Activated CD8-positive, alpha-beta memory T cell treated with anti-CD3 and anti-CD28 coated beads, Interleukin-2, amount 50 U/mL, for 4 hours (primary cell): Measurements from ENCODE around the gene AUNIP.

Experiments
- DNase-seq: peaks from one replicate; pipeline ENCODE4 v3.0.0-alpha.2; 2020

The AUNIP gene

DNA sequence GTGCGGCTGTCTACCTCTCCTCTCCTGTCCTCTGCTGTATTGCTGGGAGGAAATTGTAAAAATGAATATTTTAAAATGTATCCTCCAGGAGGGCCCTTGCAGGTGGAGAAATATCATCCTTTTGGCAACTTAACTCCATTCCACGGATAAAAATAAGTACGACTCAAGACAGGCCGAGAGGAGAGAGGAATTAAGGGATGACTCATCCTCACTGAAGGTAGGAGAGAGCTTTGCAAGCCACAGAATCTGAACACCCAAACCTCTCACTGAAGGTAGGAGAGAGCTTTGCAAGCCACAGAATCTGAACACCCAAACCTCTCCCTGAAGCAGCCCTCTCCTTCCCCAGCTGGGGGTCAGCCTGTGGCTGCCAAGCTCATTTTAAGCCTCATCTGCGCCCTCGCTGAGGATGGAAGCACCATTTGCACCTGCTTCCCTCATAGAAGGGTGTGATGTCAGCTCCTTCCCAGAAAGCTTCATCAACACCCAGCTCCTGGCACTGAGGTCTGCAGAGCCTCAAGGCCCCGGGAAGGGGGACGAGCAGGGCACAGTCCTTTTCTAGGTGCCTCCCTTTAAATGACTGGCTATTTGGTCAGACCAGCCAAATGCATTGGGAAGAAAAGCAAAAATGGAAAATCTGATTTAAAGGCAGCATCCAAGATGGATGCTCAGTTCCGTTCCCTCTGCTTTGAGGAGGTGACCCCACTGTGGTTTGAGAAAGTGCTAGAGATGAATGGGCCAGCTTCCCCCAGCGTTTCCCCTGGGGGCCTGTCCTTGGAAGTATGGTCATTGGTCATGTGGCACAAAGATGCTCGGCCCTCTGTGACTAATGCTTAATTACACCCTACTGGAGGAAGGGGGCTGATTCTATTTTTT is 72.1 kb downstream of the AUNIP start:
- no peak for DNase-seq

DNA sequence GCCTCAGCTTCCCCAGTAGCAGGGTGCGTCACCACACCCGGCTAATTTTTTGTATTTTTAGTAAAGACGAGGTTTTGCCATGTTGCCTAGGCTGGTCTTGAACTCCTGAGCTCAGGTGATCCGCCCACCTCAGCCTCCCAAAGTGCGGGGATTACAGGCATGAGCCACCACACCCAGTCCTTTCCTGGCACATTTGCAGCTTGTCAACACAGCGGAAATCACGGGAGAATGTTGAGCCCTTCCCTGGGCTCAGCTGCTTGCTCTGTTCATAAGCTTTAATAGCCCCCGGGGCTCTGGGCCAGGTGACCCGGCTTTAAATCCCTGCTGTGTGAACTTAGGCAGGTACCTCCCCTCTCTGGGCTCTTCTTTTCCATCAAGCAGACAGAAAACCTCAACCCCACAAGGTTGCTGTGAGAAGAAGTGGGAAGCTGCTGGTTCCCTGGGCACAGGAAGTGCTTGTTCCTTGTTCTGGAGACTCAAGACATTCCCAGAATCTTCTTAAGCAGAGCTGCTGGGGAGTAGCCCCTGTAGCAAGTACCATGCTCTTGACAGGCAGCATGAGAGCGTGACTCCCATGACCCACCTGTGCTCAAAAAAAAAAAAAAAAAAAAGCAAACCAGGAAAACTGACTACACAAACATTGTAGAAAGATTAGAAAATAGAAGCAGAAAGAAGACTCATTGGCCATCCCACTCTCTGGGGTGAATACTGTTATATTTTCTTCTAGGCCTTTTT is 73.8 kb downstream of the AUNIP start:
- no peak for DNase-seq

DNA sequence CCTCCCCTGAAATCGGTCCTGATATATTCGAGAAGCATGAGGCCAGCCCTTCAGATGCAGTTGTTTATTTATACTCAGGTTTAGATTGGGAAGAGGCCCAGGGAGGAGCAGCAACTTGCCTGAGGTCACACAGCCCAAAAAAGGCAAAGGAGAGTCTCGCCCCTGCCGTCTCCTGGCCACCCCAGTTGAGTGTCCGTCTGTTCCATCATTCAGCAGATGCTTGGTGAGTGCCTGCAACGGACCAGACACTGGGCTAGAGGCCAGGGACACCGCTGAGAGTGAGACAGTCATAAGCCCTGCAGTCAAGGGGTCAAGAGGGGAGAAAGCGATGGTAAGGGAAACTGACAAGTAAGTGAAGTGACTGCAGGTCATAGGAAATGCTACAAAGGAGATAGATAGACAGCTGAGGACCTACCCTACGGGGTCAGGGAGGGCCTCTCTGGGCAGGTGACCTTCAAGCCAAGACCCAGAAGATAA is 74.6 kb downstream of the AUNIP start:
- no peak for DNase-seq
